HepG2 (cell line): ENCODE results near the gene SFTA2. TPM values are rescaled to one million over a fixed set of nuclear protein-coding genes. Genes with fewer than 3 reads are reported as not detected.

ENCODE experiments used
- ATAC-seq: fragments of 200-7000 bp; cut with Tn5 transposase; 3 replicates; pipeline ENCODE4 v1.9.1; 2020; ENCODE audit warnings: mild to moderate bottlenecking, moderate library complexity
- BruUV-seq: library from RNA; stranded (reverse); fragments of 400-500 nt; replicated peaks from 2 replicates; lab custom pipeline; 2021; lab: Mats Ljungman, UMichigan
- CTCF ChIA-PET: fragments of 300-600 bp; formaldehyde crosslinking; extraction: SDS; loops from one replicate; lab custom pipeline; 2021; ENCODE audit warnings: low total read pairs, inconsistent platforms, low intra/inter-chr PET ratio; lab: Yijun Ruan, JAX
- POLR2A ChIA-PET: fragments of 350-600 bp; sonication (Branson Sonifier 250); formaldehyde crosslinking; loops from one replicate; lab custom pipeline; 2020; ENCODE audit warnings: antibody characterized with exemption, inconsistent platforms; lab: Yijun Ruan, JAX
- DNase-seq: peaks from one replicate; pipeline ENCODE4 v3.0.0-alpha.2; 2015; ENCODE audit warnings: low spot score
- FAIRE-seq: peaks from 3 replicates; lab custom pipeline; 2011; peaks lifted over from hg19 to GRCh38; lab: Jason Lieb, UNC
- H2AFZ ChIP-seq: one replicate; pipeline ENCODE4 v1.6.1; 2011; ENCODE audit warnings: low read length, inconsistent platforms
- H3K27ac ChIP-seq: fragments of 300-600 bp; 3 replicates; pipeline ENCODE4 v1.8.0; 2011; ENCODE audit warnings: mixed run types, mild to moderate bottlenecking, mixed read lengths, low read length, inconsistent platforms; ENCODE audit not compliant: insufficient read depth; ENCODE audit errors: extremely low read length
- H3K27me3 ChIP-seq, 2 experiments: fragments of 200-600 bp in 1 of 2; 2 replicates in 1 of 2; 3 replicates in 1 of 2; pipeline versions ENCODE4 v1.6.0 to v1.8.0; 2011; ENCODE audit warnings: low read length in 2 of 2, mild to moderate bottlenecking in 2 of 2, moderate library complexity in 2 of 2, inconsistent platforms in 1 of 2; ENCODE audit not compliant: insufficient read depth in 2 of 2, control insufficient read depth in 1 of 2
- H3K36me3 ChIP-seq, 2 experiments: fragments of 200-600 bp in 1 of 2; replicated peaks in 1 of 2; 2 replicates in 1 of 2; 3 replicates in 1 of 2; pipeline versions ENCODE4 v1.5.1 to v1.8.0; 2011; ENCODE audit warnings: low read length in 2 of 2, inconsistent platforms in 1 of 2; ENCODE audit not compliant: insufficient read depth in 2 of 2, control insufficient read depth in 1 of 2
- H3K4me1 ChIP-seq: 2 replicates; pipeline ENCODE4 v1.5.1; 2012; ENCODE audit warnings: low read length, inconsistent platforms; ENCODE audit not compliant: insufficient read depth
- H3K4me2 ChIP-seq: 2 replicates; pipeline ENCODE4 v1.6.0; 2011; ENCODE audit warnings: low read depth, low read length, inconsistent platforms
- H3K4me3 ChIP-seq, 3 experiments: fragments of 200-600 bp in 1 of 3; sonication (generic), shearing (Covaris generic) in 1 of 3; replicated peaks in 1 of 3; 2 replicates each; pipeline ENCODE4 v1.5.1; 2011 to 2016; ENCODE audit warnings: low read length in 3 of 3, inconsistent platforms in 2 of 3, low read depth in 2 of 3, mild to moderate bottlenecking in 2 of 3, control low read depth in 1 of 3, mixed read lengths in 1 of 3; ENCODE audit not compliant: insufficient read depth in 1 of 3
- H3K79me2 ChIP-seq: one replicate; pipeline ENCODE4 v1.6.1; 2011; ENCODE audit warnings: low read length, inconsistent platforms; ENCODE audit not compliant: insufficient read depth
- H3K9ac ChIP-seq: 2 replicates; pipeline ENCODE4 v1.6.0; 2011; ENCODE audit warnings: mild to moderate bottlenecking, low read depth, low read length, inconsistent platforms; ENCODE audit not compliant: insufficient read depth
- H3K9me3 ChIP-seq: 2 replicates; pipeline ENCODE4 v1.5.1; 2012; ENCODE audit warnings: mild to moderate bottlenecking, low read length
- H4K20me1 ChIP-seq: 2 replicates; pipeline ENCODE4 v1.6.0; 2011; ENCODE audit warnings: inconsistent platforms, mild to moderate bottlenecking, low read length, moderate library complexity; ENCODE audit not compliant: insufficient read depth
- AFF4 ChIP-seq: sonication (generic); formaldehyde crosslinking; IDR thresholded peaks from 2 replicates; pipeline ENCODE4 v1.4.0; 2020; ENCODE audit warnings: missing genetic modification reagents
- ARNT ChIP-seq: fragments of 450-650 bp; IDR thresholded peaks from 2 replicates; pipeline ENCODE4 v1.6.1; 2017
- ATRX ChIP-seq: sonication (generic); formaldehyde crosslinking; IDR thresholded peaks from 2 replicates; pipeline ENCODE4 v1.4.0; 2020; ENCODE audit warnings: missing genetic modification reagents, borderline replicate concordance
- EHMT2 ChIP-seq: fragments of 200-600 bp; sonication (generic); IDR thresholded peaks from 2 replicates; pipeline ENCODE4 v1.7.0; 2017; ENCODE audit warnings: antibody characterized with exemption, low read depth, low read length, borderline replicate concordance
- IKZF5 ChIP-seq: IDR thresholded peaks from 2 replicates; pipeline ENCODE4 v1.6.1; 2018; ENCODE audit warnings: missing genetic modification reagents, mild to moderate bottlenecking, missing compliant biosample characterization
- RFX5 ChIP-seq: IDR thresholded peaks from 2 replicates; pipeline ENCODE4 v1.6.1; 2011; ENCODE audit warnings: low read depth, low read length, improper control_type of control experiment
- SIX1 ChIP-seq: sonication (generic); formaldehyde crosslinking; IDR thresholded peaks from 2 replicates; pipeline ENCODE4 v1.4.0; 2020; ENCODE audit warnings: missing genetic modification reagents, borderline replicate concordance
- ZNF253 ChIP-seq: sonication (generic); formaldehyde crosslinking; IDR thresholded peaks from 2 replicates; pipeline ENCODE4 v1.8.0; 2022; ENCODE audit warnings: mild to moderate bottlenecking, missing genetic modification reagents, borderline replicate concordance
- ZNF354B ChIP-seq: sonication (generic); formaldehyde crosslinking; IDR thresholded peaks from 2 replicates; pipeline ENCODE4 v1.8.0; 2022; ENCODE audit warnings: mild to moderate bottlenecking, missing genetic modification reagents
- WGBS: methylation state at CpG from one replicate; pipeline ENCODE4 v1.1.6; 2017; ENCODE audit warnings: low lambda C conversion rate; 5-methylcytosine and 5-hydroxymethylcytosine counted together
- in situ Hi-C: cut with HindIII; loops from 2 replicates; pipeline ENCODE4 v1.10.0; 2017; ENCODE audit warnings: low pct_unique_long_range_greater_than_20kb; ENCODE audit not compliant: extremely low pct_ligation_motif_present
- intact Hi-C: fragments of 100-400 bp; cut with micrococcal nuclease; formaldehyde crosslinking; loops from one replicate; pipeline ENCODE4 v1.10.0; 2022; ENCODE audit not compliant: unreplicated experiment
- polyA plus RNA-seq, 8 experiments: library from polyadenylated mRNA; depleted of rRNA in 3 of 8; stranded (reverse) in 7 of 8; unstranded in 1 of 8; fragments of >200 nt; fragmentation: Illumina TruSeq in 4 of 8; extraction: Trizol in 4 of 8; gene quantifications; 2 replicates each; pipeline versions ENCODE4 v1.2.1 to v1.2.3, GENCODE V29; 2011 to 2016; ENCODE audit warnings: low read depth in 4 of 8, missing spikeins in 1 of 8, mixed read lengths in 1 of 8; ENCODE audit not compliant: insufficient read depth in 1 of 8
- total RNA-seq, 5 experiments: library from RNA; depleted of rRNA; stranded (reverse); fragments of >200 nt; fragmentation: Illumina TruSeq; extraction: Trizol; gene quantifications; 2 replicates each; pipeline ENCODE4 v1.2.3, GENCODE V29; 2016; ENCODE audit warnings: low read depth in 1 of 5

The SFTA2 gene
- total and polyA plus RNA-seq, 2 of the 13 experiments (the other 11 are each of a cell fraction or from before 2014, with no cell fraction given), result not detected

- DNase-seq, result no peak
- 93% methylated on average over 13 of the region's 13 CpGs for WGBS
- H3K36me3 ChIP-seq, result peaks cover 38 to 66% of the 10 kb centered on the region in 2 experiments
- TF ChIP-seq ARNT, result no peak
- no peak for TF ChIP-seq ZNF354B (CRISPR knock-in tag)
- no peak for TF ChIP-seq EHMT2
- TF ChIP-seq IKZF5 (CRISPR knock-in tag), result no peak
- TF ChIP-seq ATRX (CRISPR knock-in tag), result no peak
- TF ChIP-seq AFF4 (CRISPR knock-in tag), result no peak
- TF ChIP-seq SIX1 (CRISPR knock-in tag), result no peak
- TF ChIP-seq RFX5, result no peak
- no peak for TF ChIP-seq ZNF253 (CRISPR knock-in tag)
- intact Hi-C loops, result no loop called here
- H3K4me3 ChIP-seq, result no peak overlapping the region
- no peak overlapping the region for H3K27ac ChIP-seq
- H3K9ac ChIP-seq, result no peak overlapping the region
- H3K4me1 ChIP-seq, result no peaks in the 10 kb centered on the region
- no TSS peak for BruUV-seq
- no peaks in the 10 kb centered on the region for H4K20me1 ChIP-seq
- no peaks in the 10 kb centered on the region for H3K9me3 ChIP-seq
- FAIRE-seq, result no peak
- no peaks in the 10 kb centered on the region for H3K27me3 ChIP-seq
- H2AFZ ChIP-seq, result no peak overlapping the region
- no peak for ATAC-seq
- no peaks in the 10 kb centered on the region for H3K79me2 ChIP-seq
- in situ Hi-C loops, result no loop called here
- POLR2A ChIA-PET, result interaction anchor here (1.6 kb wide), 1 partner anchor 13 kb away, joined by 5 read pairs; the partner anchor contains the start of gene DDR1
- H3K4me2 ChIP-seq, result no peak overlapping the region
- CTCF ChIA-PET, result no interaction called here
Observed at GRCh38 chr6:30896541-30896940, 35.4 kb downstream of the SFTA2 start.
